Fibroblast of mammary gland (primary cell): ENCODE results near the gene KLHL1.

ENCODE experiments used
- DNase-seq: peaks from one replicate; pipeline ENCODE4 v3.0.0-alpha.2; 2010; ENCODE audit warnings: low read depth
- H3K4me3 ChIP-seq: 2 replicates; pipeline ENCODE4 v1.5.1; 2011; ENCODE audit warnings: low read depth, mild to moderate bottlenecking, low read length, moderate library complexity; ENCODE audit not compliant: control insufficient read depth
- CTCF ChIP-seq: conservative IDR thresholded peaks from 2 replicates; pipeline ENCODE4 v1.5.1; 2011; ENCODE audit warnings: low read depth, low read length, inconsistent platforms; ENCODE audit not compliant: control insufficient read depth, insufficient read depth

Gene KLHL1

GRCh38 chr13:70054572-70054971 lies 53.7 kb downstream of the KLHL1 start:
- DNase-seq: no peak
- H3K4me3 ChIP-seq: no peak overlapping the region
- no peak for TF ChIP-seq CTCF

- DNase-seq: no peak
- TF ChIP-seq CTCF: no peak
Observed at GRCh38 chr13:70051531-70051930, 56.7 kb downstream of the KLHL1 start.

GRCh38 chr13:70043685-70044084 lies 64.6 kb downstream of the KLHL1 start:
- no peak overlapping the region for H3K4me3 ChIP-seq
- DNase-seq: no peak
- TF ChIP-seq CTCF: no peak

More at GRCh38 chr13:70051531-70051930, 56.7 kb downstream of the KLHL1 start:
- H3K4me3 ChIP-seq: no peak overlapping the region

- DNase-seq: no peak
- no peak for TF ChIP-seq CTCF
- H3K4me3 ChIP-seq: no peak overlapping the region
Observed at GRCh38 chr13:70042193-70042592, 66.1 kb downstream of the KLHL1 start.

- no peak for DNase-seq
- TF ChIP-seq CTCF: no peak
- no peak overlapping the region for H3K4me3 ChIP-seq
Observed at GRCh38 chr13:70034286-70034685, 74.0 kb downstream of the KLHL1 start.

GRCh38 chr13:70027551-70027950 lies 80.7 kb downstream of the KLHL1 start:
- no peak for TF ChIP-seq CTCF
- H3K4me3 ChIP-seq: no peak overlapping the region
- no peak for DNase-seq

GRCh38 chr13:70023516-70023915 lies 84.7 kb downstream of the KLHL1 start:
- DNase-seq: no peak
- H3K4me3 ChIP-seq: no peak overlapping the region
- no peak for TF ChIP-seq CTCF
